Upper lobe of left lung (tissue), 6 donors: ENCODE results near the gene ECE1. TPM values are rescaled to one million over a fixed set of nuclear protein-coding genes. Genes with fewer than 3 reads are reported as not detected.
A peak's percentile ranks its signal among the peaks of the same experiment; 100 is the strongest.

Source experiments
- ATAC-seq, 2 donors: fragments of 200-7000 bp; cut with Tn5 transposase; one replicate each; pipeline ENCODE4 v1.9.1; 2022; ENCODE audit warnings: mild to moderate bottlenecking in 2 of 2, moderate library complexity in 2 of 2; ENCODE audit not compliant: low FRiP score in 2 of 2
- DNase-seq, 2 donors: peaks; one replicate each; pipeline ENCODE4 v3.0.0-alpha.2; 2019 to 2020
- H3K27ac ChIP-seq, 4 donors: fragments of 200-600 bp; sonication (generic); one replicate each; pipeline ENCODE4 v1.5.1; 2016 to 2019
- H3K27me3 ChIP-seq, 4 donors: fragments of 200-600 bp; sonication (generic); one replicate each; pipeline ENCODE4 v1.5.1; 2017 to 2019
- H3K36me3 ChIP-seq, 4 donors: fragments of 200-600 bp; sonication (generic); one replicate each; pipeline ENCODE4 v1.5.1; 2016 to 2019
- H3K4me1 ChIP-seq, 4 donors: fragments of 200-600 bp; sonication (generic); one replicate each; pipeline ENCODE4 v1.5.1; 2018 to 2019
- H3K4me3 ChIP-seq, 4 donors: fragments of 200-600 bp; sonication (generic); one replicate each; pipeline ENCODE4 v1.5.1; 2017 to 2019; ENCODE audit warnings: mild to moderate bottlenecking in 2 of 4, moderate library complexity in 1 of 4
- H3K9me3 ChIP-seq, 4 donors: fragments of 200-600 bp; sonication (generic); one replicate each; pipeline ENCODE4 v1.5.1; 2018 to 2019
- EP300 ChIP-seq, 4 donors: sonication (generic); formaldehyde crosslinking; IDR thresholded peaks; one replicate each; pipeline ENCODE4 v1.5.1; 2017; ENCODE audit warnings: antibody characterized with exemption in 4 of 4, control low read depth in 2 of 4
- POLR2A ChIP-seq, 4 donors: fragments of 450-650 bp; IDR thresholded peaks; one replicate each; pipeline ENCODE4 v1.5.1; 2016 to 2017; ENCODE audit warnings: antibody characterized with exemption in 4 of 4, mild to moderate bottlenecking in 2 of 4
- POLR2AphosphoS5 ChIP-seq, 2 donors: sonication (generic); formaldehyde crosslinking; IDR thresholded peaks; one replicate each; pipeline ENCODE4 v1.5.1; 2017; ENCODE audit warnings: antibody characterized with exemption in 2 of 2
- WGBS, 2 donors: methylation state at CpG; one replicate each; pipeline ENCODE4 v1.1.5; 2017 to 2018; 5-methylcytosine and 5-hydroxymethylcytosine counted together
- total RNA-seq, 6 donors: library from RNA; depleted of rRNA in 4 of 6; stranded (reverse); fragments of >200 nt in 4 of 6; gene quantifications; one replicate each; pipeline versions ENCODE4 v1.1.0 to v1.2.1, GENCODE V29; 2016 to 2021
- TF ChIP-seq, protein P1 (sequence below), 6 experiments: fragments of 450-650 bp in 4 of 6; fragments of 200-600 bp in 2 of 6; sonication (generic) in 2 of 6; IDR thresholded peaks; one replicate each; pipeline ENCODE4 v1.5.1; 2016 to 2019; ENCODE audit warnings: antibody characterized with exemption in 6 of 6
- donor health status: DM: no; HTN: no; CAD: no; lungs with moderate emphysema.
- donor health status: DM: no; HTN: yes; CAD: no; lungs with severe emphysema.

The ECE1 gene
- total RNA-seq, 6 donors from 2014 or later, result 55.8 to 120 (median 74.8) TPM

DNA sequence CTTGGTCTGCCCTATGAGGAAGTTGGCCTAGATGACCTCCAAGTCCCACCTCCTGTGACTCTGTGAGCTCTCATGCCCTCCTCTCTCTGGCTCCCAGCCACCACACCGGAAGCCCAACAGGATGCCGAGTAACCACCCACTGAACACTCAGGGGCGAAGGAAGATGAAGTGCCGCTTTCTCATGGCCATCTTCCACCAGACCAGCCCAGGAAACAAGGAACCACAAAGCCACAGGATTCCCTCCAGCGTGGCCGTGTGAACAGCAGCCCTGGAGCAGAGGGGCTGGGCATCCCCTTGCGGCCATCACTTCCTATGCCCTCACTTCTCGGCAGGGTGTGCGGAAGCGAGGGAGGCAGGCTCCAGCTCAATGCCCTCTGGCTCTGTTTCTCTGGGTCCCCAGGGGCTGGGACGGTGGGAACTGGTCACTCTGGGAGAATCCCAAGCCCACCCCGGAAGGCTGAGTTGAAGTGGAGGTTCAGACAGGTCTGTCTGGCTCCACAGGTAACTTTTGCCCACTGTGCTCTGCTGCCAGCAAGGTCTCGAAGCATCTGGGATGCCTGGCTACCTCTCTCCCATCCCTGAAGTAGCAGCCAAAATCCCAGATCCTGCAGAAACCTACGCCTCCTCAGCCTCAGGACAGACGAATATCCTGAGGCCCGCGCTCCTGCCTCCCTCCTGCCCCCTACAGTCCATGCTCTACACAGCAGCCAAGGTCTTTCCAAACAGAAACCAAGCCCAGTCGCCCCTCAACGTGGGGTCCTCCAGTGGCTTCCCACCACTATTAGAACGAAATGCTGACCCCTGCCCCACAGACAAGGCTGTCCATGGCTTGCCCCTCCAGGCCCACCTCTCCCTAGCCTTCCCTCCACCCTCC lies 44.2 kb upstream of the ECE1 start:
- 7 to 9% methylated on average over 16 of the region's 20 CpGs for WGBS, 2 donors
- peak overlapping the region; percentile 74 to 91 (median 86) for H3K27ac ChIP-seq
- H3K36me3 ChIP-seq, result no peaks in the 10 kb centered on the region
- H3K4me1 ChIP-seq, result peaks cover 71 to 95% (median 84%) of the 10 kb centered on the region in 4 donors
- ATAC-seq, result peak; percentile 59 to 80
- H3K4me3 ChIP-seq, result peak overlapping the region in 3 of 4 donors; percentile 11 to 31 (median 30)
- DNase-seq, result peak in 1 of 2 donors; percentile 89
- no peaks in the 10 kb centered on the region for H3K27me3 ChIP-seq
- peak in 1 of 4 donors; percentile 37 for TF ChIP-seq POLR2A (IDR thresholded peaks at IDR 0.05)
- TF ChIP-seq EP300 (IDR thresholded peaks at IDR 0.05), result no peak
- TF ChIP-seq POLR2AphosphoS5 (IDR thresholded peaks at IDR 0.05), result peak; percentile 88 to 93
- TF ChIP-seq, protein P1, sequence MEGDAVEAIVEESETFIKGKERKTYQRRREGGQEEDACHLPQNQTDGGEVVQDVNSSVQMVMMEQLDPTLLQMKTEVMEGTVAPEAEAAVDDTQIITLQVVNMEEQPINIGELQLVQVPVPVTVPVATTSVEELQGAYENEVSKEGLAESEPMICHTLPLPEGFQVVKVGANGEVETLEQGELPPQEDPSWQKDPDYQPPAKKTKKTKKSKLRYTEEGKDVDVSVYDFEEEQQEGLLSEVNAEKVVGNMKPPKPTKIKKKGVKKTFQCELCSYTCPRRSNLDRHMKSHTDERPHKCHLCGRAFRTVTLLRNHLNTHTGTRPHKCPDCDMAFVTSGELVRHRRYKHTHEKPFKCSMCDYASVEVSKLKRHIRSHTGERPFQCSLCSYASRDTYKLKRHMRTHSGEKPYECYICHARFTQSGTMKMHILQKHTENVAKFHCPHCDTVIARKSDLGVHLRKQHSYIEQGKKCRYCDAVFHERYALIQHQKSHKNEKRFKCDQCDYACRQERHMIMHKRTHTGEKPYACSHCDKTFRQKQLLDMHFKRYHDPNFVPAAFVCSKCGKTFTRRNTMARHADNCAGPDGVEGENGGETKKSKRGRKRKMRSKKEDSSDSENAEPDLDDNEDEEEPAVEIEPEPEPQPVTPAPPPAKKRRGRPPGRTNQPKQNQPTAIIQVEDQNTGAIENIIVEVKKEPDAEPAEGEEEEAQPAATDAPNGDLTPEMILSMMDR (IDR thresholded peaks at IDR 0.05), result peak; percentile 76 to 84 (median 80)
- H3K9me3 ChIP-seq, result no peaks in the 10 kb centered on the region

DNA sequence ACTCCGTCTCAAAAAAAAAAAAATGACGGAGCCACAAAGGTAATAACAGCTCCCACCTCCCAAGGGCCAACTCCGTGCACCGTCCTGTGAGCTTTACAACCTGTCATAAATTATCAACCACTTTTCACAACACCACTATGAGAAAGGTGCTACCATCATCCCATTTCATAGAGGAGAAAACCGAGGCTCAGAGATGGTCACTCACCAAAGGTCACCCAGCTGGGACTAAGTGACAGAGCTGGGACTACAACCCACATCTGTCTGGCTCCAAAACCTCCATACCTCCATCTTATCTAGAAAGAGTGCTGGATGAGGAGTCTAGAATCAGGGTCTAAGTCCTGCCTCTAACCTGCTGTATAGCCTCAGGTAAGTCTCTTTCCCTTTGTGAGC lies 43.6 kb upstream of the ECE1 start:
- ATAC-seq, result no peak

DNA sequence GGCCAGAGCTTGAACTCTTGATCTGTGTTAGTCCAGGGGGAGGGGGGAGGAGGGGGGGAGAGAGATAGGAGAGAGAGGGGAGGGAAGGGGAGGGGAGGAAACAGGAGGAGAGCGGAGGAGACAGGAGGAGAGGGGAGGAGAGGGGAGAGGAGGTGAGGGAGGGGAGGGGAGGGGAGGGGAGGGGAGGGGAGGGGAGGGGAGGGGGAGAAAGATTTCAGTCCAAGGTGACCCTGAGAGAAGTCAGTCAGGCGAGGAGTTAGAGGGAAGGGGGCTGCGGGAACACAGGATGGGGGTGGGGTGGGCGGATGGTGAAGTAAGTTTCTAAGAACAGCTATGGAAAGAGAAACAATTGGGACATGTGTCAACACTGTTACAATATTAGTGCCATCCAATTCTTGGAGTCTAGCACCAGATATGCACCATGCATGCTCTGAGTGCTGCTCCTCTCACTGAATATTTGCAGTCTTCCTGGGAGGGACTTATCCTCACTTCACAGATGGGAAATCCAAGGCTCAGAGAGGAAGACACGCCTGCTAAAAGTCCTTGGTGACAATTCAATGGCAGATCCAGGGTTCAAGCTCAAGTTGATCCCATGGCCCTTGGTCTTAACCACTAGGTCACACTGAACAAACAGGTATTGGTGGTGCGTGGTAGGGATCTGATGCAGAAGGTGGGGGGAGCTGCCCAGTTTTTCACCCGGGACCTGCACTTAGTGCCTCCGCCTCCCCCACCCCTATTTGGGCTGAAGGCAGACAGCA lies 42.5 kb upstream of the ECE1 start:
- DNase-seq (no peak), ATAC-seq (no peak)
- Histone ChIP-seq H3K9me3 (no peaks in the 10 kb centered on the region), H3K36me3 (no peaks in the 10 kb centered on the region), H3K4me1 (peaks cover 54 to 83% (median 73%) of the 10 kb centered on the region in 4 donors), H3K27ac (peak overlapping the region; percentile 74 to 91 (median 86)), H3K4me3 (no peak overlapping the region), H3K27me3 (no peaks in the 10 kb centered on the region)
- no peak for TF ChIP-seq POLR2AphosphoS5 (IDR thresholded peaks at IDR 0.05)
- TF ChIP-seq, protein P1 (IDR thresholded peaks at IDR 0.05), result no peak
- TF ChIP-seq POLR2A (IDR thresholded peaks at IDR 0.05), result no peak
- TF ChIP-seq EP300 (IDR thresholded peaks at IDR 0.05), result no peak
- 45 to 51% methylated on average over 5 to 7 of the region's 8 CpGs for WGBS, 2 donors

More for the DNA sequence above, 43.6 kb upstream of the ECE1 start:
- H3K4me3 ChIP-seq, result no peak overlapping the region
- H3K4me1 ChIP-seq, result peaks cover 65 to 93% (median 82%) of the 10 kb centered on the region in 4 donors
- no peaks in the 10 kb centered on the region for H3K9me3 ChIP-seq
- H3K36me3 ChIP-seq, result no peaks in the 10 kb centered on the region
- no peaks in the 10 kb centered on the region for H3K27me3 ChIP-seq
- DNase-seq, result no peak
- peak overlapping the region; percentile 74 to 91 (median 86) for H3K27ac ChIP-seq
- TF ChIP-seq POLR2AphosphoS5 (IDR thresholded peaks at IDR 0.05), result no peak
- TF ChIP-seq EP300 (IDR thresholded peaks at IDR 0.05), result no peak
- TF ChIP-seq, protein P1 (IDR thresholded peaks at IDR 0.05), result no peak
- TF ChIP-seq POLR2A (IDR thresholded peaks at IDR 0.05), result no peak
- WGBS, 2 donors, result 90% methylated on average over 5 of the region's 5 CpGs

DNA sequence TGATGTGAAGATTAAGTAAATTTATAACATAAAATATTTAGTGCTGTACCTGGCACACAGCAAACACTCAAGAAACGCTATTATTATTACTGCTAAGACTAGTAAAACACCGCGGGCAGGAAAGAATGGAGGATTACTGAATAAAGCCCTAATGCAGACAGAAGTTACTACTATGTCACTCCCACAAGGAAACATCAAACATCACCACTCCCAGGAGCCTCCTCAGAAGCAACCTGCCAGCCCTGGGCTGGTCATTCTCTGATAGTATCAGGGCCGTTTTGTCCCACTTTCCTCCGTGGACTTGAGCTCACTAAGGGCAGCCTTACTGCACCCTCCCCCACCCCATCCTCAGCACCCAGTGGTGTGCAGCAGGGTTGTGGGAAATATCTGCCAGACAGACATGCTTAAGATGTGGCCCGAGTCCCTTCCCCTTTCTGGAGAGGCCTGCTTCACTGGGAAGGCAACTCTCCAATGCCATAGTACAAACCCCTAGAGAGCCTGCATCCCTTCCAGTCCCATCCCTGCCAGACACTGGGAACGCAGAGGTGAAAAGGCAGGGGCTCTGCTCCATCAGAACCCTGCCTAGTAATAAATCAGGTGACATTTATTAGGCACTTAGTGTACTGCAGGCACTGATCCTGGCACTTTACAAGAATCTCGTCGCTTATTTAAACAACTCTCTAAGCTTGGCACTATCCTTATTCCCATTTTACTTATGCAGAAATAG lies 41.7 kb upstream of the ECE1 start:
- Histone ChIP-seq H3K27me3 (no peaks in the 10 kb centered on the region), H3K27ac (peak overlapping the region; percentile 27 to 68 (median 42)), H3K36me3 (no peaks in the 10 kb centered on the region), H3K9me3 (no peaks in the 10 kb centered on the region), H3K4me1 (peaks cover 51 to 78% (median 73%) of the 10 kb centered on the region in 4 donors), H3K4me3 (no peak overlapping the region)
- ATAC-seq, result no peak
- 44 to 52% methylated on average over 8 to 9 of the region's 9 CpGs for WGBS, 2 donors
- DNase-seq, result no peak
- TF ChIP-seq, protein P1 (IDR thresholded peaks at IDR 0.05), result no peak
- no peak for TF ChIP-seq EP300 (IDR thresholded peaks at IDR 0.05)
- TF ChIP-seq POLR2AphosphoS5 (IDR thresholded peaks at IDR 0.05), result no peak
- no peak for TF ChIP-seq POLR2A (IDR thresholded peaks at IDR 0.05)
